HL-60/S4 treated with phorbol 12-myristate 13-acetate at 8.2 ng/mL for 4 days and 3 days (cell line): ENCODE data around the gene SLC6A18.

Source experiments
- in situ Hi-C: fragments of 300-500 bp; cut with MboI; formaldehyde crosslinking; loops from 2 replicates; pipeline ENCODE4 v1.15.0; 2022; ENCODE audit warnings: low sequenced_read_pairs

The SLC6A18 gene, protein sequence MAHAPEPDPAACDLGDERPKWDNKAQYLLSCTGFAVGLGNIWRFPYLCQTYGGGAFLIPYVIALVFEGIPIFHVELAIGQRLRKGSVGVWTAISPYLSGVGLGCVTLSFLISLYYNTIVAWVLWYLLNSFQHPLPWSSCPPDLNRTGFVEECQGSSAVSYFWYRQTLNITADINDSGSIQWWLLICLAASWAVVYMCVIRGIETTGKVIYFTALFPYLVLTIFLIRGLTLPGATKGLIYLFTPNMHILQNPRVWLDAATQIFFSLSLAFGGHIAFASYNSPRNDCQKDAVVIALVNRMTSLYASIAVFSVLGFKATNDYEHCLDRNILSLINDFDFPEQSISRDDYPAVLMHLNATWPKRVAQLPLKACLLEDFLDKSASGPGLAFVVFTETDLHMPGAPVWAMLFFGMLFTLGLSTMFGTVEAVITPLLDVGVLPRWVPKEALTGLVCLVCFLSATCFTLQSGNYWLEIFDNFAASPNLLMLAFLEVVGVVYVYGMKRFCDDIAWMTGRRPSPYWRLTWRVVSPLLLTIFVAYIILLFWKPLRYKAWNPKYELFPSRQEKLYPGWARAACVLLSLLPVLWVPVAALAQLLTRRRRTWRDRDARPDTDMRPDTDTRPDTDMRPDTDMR

DNA sequence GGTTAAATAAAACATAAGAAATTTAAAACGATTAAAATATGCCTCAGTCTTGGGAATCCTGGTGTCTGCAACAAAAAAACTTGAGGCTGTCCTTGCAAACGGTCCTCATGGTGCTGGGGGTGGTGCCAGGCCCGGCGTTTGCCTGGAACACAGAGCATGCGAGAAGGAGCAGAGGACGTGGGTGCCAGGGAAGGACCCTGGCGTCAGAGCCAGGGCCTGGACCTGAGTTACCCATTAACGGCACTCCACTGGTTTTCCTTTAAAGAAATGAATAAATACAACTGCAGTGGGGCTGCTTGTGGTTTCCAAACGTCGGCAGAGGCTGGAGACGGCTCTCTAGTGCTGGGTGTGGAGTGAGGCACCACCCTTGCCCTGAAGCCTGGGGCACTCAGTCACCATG lies at the start of gene SLC6A18:
Gene SLC6A18 (plus strand): TSS at position 301 of the 400 bp plus-strand sequence. CDS start 97 bp downstream, at position 398.
- in situ Hi-C loops = no loop called here

DNA sequence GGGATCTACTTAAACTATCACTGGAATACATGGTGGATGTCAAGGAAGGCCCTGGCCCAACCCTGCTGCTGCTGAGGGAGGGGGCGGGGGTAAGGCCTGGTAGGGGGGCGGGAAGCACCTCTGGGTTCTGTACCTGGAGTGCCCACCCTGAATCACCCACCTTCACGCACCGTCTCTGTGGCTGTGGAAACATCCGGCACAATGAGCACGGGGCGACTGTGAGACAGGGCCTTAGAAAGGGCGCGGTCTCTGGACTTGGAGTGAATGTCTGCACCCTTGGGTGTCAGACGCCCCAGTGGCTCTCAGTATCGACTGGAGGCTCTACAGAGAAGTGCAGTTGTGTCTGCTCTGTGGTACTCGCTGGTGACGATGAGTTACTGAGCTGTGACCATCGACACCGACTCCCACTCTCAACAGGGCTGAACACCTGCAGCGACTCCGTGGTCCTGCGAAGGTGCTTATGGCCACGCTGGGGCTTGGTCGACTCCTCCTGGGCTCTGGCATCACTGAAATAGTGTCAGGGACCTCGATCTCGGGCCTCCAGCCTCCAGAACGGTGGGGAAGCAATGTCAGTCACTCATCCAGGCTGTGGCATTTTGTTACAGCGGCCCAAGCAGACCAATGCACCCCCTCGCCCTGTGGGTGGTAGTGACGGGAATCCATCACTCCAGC lies 49.2 kb upstream of the SLC6A18 start:
- in situ Hi-C loops = no loop called here

DNA sequence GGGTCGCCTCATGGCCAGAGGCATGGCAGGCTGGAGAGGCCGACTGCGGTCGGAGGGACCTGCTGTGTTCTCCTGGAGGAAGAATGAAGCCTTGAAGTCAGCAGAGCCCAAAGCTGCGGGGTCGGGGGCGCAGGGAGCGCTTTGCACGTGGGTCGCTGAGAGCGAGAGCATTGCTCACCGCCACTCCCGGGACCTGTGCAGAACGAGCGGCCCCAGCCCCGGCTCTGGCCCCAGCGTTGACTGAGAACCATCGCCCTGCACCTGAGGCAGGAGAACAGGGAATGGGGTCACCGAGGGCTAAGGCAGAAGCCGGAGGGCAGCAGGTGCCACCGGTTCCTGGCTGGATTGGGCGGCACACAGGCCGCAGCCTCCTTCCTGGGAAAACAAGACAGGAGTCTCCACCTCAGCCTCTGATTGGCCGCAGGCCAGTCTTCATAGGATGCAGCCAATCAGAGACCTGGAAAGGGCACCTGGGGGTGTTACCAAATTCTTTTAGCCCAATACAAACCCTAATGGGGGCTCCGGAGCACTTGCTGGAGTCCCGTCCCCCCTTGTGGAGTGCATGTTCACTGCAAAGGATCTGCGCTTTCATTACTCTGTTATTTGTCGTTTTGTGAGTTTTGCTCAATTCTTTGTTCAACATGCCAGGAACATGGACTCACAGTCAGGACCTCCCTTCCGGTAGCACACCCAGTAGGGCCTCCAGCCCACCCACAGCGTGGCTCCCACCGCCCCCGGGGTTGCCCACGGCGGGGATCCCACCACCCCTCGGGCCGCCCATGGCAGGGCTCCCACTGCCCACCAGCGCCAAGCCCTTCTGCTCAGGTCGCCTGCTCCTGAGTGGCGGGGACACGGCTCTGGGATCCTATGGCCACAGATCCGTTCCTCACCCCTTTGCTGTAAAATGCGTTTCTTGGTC lies 48.4 kb upstream of the SLC6A18 start:
- in situ Hi-C loops = no loop called here

DNA sequence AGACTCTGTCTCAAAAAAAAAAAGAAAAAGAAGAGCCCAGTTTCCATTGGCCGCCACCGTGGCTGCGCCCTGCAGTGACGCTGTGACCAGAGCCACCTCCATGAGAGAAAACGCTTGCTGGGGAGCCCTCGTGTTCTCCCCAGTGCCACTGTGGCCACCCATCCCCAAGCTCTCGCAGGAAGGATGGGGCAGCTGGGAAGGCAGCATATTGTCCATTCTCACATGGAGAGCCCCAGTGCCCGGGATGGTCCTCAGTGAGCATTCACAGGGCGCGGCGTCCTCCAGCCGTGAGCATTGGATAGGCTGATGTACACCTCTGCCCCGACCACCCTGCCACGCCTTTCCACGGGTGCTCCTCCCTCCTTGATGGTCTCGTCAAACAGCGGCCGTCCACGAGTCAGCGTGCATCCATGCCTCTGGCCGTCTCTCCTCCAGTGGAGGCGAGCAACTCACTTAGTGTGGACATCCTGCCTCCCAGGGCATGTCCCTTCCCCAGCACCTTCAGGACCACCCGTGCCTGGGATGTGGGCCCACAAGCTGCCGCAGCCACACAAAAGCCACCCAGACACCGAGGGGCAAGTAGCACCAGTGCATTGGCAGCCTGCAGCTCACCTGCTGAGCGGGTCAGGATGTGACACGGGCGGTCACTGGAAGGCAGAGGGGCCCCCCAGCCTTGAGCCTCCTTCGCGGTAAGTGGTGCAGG lies 47.2 kb upstream of the SLC6A18 start:
- in situ Hi-C loops = no loop called here

DNA sequence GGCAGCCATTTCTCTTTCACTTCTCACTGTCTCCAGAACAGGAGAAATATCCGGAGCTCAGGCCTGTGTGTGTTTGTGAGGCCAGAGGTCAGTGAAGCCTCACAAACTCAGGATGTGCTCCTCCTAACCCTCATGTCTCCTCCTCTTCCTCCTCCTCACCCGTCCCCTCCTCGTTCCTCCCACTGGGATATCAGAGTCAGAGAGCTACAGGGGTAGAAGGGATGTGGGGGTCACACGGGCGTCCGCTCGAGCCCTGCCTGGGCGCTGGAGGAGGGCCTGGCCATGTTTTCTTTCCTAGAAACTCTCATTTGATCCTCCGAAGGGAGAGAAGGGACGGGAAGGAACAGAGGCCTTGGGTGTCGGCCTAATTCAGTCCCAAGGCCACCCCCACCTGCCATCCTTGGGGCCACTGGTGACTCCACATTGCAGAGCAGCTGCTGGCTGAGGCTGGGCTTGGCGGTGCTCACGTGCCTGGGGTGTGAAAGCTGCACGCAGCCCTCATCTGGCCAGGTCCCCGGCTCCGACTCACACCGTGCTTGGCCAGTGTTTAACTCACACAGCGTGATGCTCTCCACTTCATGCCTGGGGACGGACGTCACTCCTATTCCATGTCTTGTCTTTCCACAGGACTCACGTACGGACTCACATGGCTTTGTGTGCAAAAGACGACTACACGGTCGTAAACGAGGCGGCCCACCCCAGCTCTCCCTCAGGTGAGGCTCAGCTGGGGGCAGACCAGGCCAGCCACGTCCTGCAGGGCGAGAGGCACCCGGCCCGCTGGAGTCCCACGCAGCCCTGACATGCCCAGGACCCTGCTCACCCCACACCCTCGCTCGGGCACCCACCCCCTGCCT lies 46.4 kb upstream of the SLC6A18 start:
- in situ Hi-C loops = no loop called here

DNA sequence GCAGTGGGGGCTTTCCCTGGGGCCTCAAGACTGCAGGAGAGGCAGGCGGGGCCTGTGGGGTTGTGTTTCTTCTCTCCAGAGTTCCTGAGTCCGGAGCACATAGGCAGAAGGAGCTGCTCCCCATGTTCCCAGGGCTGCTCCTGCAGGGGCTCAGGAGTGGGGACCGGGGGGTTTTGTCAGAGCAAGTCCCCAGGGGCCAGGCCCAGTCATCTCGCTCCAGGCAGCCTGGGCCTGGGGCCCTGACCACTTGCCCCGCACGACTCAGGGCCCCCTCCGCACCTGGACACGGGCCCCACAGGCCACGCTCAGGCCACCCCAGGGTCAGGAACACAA lies 45.8 kb upstream of the SLC6A18 start:
- in situ Hi-C loops = no loop called here

DNA sequence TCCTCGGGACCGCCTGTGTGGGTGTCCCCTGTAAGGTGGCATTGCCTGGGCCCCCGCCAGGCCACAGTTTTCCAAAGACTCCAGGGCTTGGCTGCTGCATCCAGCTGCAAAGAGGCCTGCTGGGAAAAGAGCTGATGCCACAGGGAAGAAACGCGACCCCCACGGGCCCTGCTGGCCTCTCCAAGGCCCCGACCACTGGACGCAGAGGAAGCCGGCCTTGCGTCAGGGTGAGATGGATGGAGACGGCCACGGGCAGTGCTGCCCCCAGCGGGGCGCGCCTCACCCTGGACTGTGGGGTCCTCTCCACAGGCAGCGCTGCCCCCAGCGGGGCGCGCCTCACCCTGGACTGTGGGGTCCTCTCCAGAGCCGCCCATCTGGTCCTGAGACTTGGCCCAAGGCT lies 45.1 kb upstream of the SLC6A18 start:
- in situ Hi-C loops = no loop called here

DNA sequence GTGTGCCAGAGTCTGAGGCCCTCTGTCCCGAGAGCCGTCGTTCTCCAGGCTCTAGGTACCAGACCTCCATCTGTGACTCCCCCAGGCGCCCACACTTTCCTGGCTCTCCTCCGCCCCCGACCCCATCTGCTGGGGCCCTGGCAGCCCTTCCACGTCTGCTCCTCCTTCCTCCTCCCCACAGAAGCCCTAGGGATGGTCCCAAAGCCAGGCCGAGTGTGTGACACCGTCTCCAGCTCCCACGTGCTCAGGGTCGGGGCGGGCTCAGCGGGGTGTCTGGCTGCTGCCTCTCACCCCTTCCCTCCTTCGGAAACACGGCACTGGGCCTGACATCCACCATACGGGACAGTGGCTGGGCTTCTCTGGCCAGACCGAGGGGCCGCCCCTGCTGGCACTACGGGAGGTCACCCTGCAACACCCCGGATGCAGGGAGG lies 44.3 kb upstream of the SLC6A18 start:
- in situ Hi-C loops = no loop called here

DNA sequence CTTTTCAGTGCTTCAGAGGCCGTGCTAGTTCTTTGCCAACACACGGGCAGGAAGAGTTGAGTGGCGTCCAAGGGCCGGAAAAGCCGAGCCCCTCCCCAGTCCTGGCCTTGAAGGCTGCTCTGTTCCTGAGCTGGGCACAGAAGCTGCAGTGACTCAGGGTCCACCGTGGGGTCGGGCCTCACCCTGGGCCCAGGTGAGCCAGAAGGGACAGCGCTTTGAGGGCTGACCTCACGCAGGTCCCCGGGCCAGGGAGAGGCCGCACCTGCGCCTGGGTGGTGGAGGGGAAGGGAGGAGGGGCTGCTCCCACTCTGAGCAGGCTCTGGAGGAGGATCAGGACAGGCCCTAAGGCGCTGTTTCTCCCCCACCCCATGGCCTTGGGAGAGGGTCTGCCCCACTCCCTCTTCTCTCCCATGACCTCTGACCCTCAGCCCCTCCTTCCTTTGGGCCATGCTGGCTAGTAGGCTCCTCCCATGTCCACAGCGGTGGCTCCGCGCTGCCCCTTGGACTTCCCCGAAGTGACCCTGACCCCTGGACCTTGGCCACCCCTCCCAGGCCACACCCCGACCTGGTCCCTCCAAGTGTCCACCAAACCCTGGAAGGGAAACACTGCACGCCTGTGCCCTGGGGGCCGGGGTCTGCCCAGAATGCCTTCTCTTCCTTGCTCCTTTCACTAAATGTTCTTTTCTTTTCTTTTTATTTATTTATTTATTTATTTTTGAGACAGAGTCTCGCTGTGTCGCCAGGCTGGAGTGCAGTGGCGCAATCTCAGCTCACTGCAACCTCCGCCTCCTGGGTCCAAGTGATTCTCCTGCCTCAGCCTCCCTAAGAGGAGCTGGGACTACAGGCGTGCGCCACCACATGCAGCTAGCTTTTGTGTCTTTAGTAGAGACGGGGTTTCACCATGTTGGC lies 43.5 kb upstream of the SLC6A18 start:
- in situ Hi-C loops = no loop called here

DNA sequence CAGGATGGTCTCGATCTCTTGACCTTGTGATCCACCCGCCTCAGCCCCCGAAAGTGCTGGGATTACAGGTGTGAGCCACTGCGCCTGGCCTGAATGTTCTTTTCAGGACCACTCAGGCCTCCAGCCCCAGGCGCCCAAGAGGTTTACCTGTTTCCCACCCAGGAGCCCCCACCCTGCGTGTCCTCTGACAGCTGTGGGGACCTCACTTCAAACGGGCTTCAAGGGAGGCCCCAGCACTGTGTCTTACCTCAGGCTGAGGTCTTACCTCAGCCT lies 42.9 kb upstream of the SLC6A18 start:
- in situ Hi-C loops = no loop called here

DNA sequence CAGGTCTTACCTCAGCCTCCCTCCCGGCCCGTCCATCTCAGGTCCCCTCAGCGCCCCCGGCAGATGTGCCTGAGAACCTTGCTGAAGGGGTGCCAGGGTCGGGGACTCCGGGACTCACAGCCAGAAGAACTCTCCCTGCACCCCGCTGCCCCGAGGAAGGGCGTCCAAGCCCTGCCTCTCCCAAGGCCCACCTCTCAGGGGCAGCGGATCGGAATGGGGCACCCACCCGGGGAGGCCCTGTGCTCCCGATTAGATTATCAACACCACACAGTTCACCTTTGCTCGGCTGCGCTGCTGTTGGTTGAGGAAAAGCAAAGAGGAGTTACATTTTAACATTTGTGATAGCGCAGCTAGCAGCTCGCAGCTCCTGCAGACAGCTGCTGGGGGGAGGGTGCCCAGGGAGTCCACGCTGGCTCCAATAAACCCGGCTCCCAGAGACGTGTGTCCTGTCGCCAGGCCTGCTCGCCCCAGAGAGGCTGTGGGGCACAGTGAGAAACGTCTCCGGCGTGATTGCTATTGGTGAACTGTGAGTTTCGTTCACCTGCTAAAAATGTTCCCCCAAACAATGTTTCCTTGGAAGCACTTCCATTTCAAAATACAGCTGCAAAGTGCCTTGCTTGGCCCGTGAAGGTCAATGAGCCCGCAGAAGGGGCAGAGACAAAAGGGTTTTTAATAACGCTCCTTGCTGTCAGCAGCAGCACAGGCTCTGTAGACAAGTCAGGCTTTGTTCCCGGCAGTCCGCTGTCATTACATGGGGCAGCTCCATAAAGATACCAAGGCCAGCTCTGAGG lies 42.4 kb upstream of the SLC6A18 start:
- in situ Hi-C loops = no loop called here

DNA sequence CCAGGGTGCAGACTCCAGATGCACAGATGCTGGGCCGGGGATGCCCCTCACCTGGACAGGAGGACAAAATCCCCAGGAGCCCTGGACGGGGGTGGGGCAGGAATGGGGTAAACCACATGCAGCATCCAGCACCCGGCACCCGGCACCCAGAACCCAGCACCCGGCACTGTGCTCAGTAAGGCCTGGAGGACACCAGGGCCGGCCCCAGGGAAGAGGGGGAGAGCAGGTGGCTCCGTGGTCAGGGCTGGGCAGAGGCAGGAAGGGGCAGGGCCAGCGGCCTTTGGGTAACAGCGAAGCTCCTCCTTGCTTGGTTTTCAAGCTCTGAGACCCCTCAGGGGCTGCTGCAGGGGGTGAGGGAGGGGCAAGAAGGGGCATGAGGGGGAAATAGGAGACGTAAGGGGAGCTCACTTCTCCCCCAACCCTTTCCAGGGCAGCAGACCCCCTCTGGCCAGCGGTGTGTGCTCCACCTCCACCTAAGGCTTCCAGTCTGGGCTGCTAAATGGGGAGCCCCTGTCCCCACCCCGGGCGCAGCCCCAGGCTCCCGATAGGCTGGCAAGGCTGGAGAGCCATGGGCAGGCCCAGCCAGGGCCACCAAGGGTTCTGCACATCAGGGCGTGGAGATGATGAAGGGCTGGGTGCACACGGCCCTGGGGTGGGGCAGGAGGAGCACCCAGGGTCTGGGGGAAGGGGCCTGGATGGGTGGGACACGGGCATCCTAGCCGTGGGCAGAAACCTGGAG lies 41.6 kb upstream of the SLC6A18 start:
- in situ Hi-C loops = no loop called here

DNA sequence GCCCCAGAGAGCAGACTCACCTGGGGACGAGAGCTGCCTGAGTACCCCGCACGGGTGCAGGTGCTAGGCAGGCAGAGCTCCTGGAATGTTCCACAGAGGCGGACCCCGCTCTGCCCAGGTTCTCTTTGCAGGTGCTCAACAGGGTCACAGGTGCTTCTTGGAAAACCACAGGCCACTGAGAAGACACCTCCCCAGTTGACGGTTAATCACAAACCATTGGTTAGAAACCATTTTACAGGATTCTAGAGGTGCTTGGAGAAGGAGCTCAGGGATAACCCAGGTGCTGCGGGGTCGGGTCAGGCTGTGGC lies 41.1 kb upstream of the SLC6A18 start:
- in situ Hi-C loops = no loop called here

DNA sequence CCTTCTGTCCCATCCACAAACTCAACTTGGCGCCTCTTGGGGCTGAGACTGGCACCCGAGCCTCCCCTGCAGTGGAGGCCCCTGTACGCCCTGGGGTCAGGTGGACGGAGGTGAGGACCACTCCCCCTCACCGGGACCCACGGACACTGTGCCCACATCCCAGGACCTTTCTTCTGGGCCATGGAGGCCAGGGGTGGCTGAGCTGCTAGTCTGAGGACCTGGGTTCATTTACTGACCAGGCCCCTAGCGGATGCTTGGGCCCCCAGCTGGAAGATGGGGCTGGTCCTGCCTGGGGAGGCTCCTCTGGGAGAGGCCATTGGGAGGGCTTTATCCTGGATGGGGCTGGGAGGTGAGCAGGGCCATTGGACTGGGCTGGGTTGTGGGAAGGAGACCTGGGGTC lies 40.7 kb upstream of the SLC6A18 start:
- in situ Hi-C loops = no loop called here

DNA sequence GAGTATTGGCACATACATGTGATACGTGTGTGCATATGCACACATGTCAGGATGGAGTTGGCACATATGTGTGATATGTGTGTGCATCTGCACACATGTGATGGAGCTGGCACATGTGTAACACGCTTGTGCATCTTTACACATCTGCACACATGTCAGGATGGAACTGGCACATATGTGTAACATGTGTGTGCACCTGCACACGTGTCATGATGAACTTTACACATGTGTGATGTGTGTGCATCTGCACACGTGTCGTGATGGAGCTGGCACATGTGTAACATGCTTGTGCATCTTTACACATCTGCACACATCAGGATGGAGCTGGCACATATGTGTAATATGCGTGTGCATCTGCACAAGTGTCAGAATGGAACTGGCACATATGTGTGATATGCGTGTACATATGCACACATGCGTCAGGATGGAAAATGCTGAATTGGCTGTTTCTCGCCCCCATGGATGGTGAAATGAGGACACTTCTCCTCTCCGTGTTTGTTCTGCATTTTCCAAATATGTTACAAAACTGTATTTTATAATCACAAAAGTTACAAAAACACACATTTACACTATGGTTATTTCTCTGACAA lies 40.0 kb upstream of the SLC6A18 start:
- in situ Hi-C loops = no loop called here

DNA sequence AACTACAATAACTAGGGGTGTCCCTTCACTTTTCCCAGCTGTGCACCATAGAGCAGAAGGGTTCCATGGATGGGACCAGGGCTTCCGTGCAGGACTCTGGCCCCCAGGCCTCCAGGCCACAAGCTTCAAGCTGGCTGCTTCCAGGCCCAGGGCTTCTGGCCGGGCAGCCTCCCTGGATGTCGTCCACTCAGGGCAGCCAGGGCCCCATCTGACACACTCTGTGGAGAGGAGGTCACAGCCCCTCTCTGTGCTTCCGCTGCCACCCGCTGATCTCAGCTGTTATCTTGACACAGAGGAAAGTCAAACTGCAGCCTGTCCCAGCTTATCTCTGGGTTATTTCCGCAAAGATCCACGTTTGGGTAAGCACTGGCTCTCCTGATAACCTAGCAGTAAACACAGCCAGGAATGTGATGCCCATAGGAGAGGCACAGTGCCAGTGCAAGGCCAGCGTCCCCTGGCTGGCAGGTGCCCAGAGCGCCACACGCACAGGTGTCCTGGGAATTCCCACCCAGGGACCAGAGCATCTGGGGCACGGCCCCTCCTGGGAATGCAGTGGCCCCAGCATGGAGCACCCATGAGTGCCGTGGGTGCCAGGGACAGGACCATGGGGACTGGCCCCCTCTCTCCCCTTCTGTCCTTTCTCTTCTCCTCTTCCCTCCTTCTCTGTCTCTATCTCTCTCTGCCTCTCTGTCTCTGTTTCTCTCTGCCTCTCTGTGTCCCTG lies 39.4 kb upstream of the SLC6A18 start:
- in situ Hi-C loops = no loop called here
